CD4-positive, alpha-beta T cell treated with Interleukin-6 for 4 hours (primary cell): ENCODE results near the gene CTNNA3.

Source experiments
- DNase-seq: peaks from one replicate; pipeline ENCODE4 v3.0.0-alpha.2; 2020; ENCODE audit warnings: mixed read lengths

The CTNNA3 gene

GRCh38 chr10:65892284-65892683 is 1803.7 kb downstream of the CTNNA3 start:
- no peak for DNase-seq

GRCh38 chr10:65891073-65891981 is 1804.7 kb downstream of the CTNNA3 start:
- no peak for DNase-seq

- DNase-seq = no peak
These were observed 1831.5 kb downstream of the CTNNA3 start for GRCh38 chr10:65864529-65864928.

GRCh38 chr10:65864036-65864435 is 1832.0 kb downstream of the CTNNA3 start:
- no peak for DNase-seq
